GM12878 (cell line): ENCODE measurements around the gene TMSB10. TPM values are rescaled to one million over a fixed set of nuclear protein-coding genes. Genes with fewer than 3 reads are reported as not detected.
A peak's percentile ranks its signal among the peaks of the same experiment; 100 is the strongest.

Source experiments
- ATF3 ChIP-seq: IDR thresholded peaks from 2 replicates; pipeline ENCODE4 v1.6.1; 2011; ENCODE audit warnings: low read depth, mild to moderate bottlenecking, low read length, moderate library complexity, borderline replicate concordance; ENCODE audit errors: extremely low read depth
- BHLHE40 ChIP-seq, 2 experiments: fragments of 450-650 bp in 1 of 2; IDR thresholded peaks; 2 replicates each; pipeline ENCODE4 v1.6.1; 2011 to 2017; ENCODE audit warnings: low read depth in 2 of 2, borderline replicate concordance in 1 of 2, improper control_type of control experiment in 1 of 2, low read length in 1 of 2, mild to moderate bottlenecking in 1 of 2
- CEBPB ChIP-seq, 2 experiments: fragments of 150-350 bp in 1 of 2; IDR thresholded peaks; 2 replicates each; pipeline ENCODE4 v1.6.1; 2012 to 2014; ENCODE audit warnings: low read depth in 2 of 2, low read length in 2 of 2, borderline replicate concordance in 1 of 2, inconsistent platforms in 1 of 2
- CHD4 ChIP-seq: fragments of 200-600 bp; sonication (generic); IDR thresholded peaks from 2 replicates; pipeline ENCODE4 v1.6.1; 2016; ENCODE audit warnings: mild to moderate bottlenecking
- IRF3 ChIP-seq: fragments of 450-650 bp; IDR thresholded peaks from 2 replicates; pipeline ENCODE4 v1.6.1; 2014; ENCODE audit warnings: mild to moderate bottlenecking
- JUND ChIP-seq: IDR thresholded peaks from 2 replicates; pipeline ENCODE4 v1.6.1; 2012; ENCODE audit warnings: low read depth, mild to moderate bottlenecking, low read length, improper control_type of control experiment, moderate library complexity
- KAT2A ChIP-seq: conservative IDR thresholded peaks from 2 replicates; pipeline ENCODE4 v1.6.1; 2011; ENCODE audit warnings: low read depth, low read length; ENCODE audit not compliant: control insufficient read depth
- MAX ChIP-seq: IDR thresholded peaks from 2 replicates; pipeline ENCODE4 v1.6.1; 2012; ENCODE audit warnings: low read depth, low read length, improper control_type of control experiment
- MTA2 ChIP-seq: fragments of 450-650 bp; IDR thresholded peaks from 2 replicates; pipeline ENCODE4 v1.6.1; 2016; ENCODE audit warnings: low read depth, mild to moderate bottlenecking, moderate library complexity
- NRF1 ChIP-seq: conservative IDR thresholded peaks from 2 replicates; pipeline ENCODE4 v1.6.1; 2011; ENCODE audit warnings: mild to moderate bottlenecking, low read depth, low read length, improper control_type of control experiment
- PRDM15 ChIP-seq: fragments of 450-650 bp; formaldehyde crosslinking; IDR thresholded peaks from 2 replicates; pipeline ENCODE4 v1.4.0; 2020; ENCODE audit warnings: mild to moderate bottlenecking, moderate library complexity
- RUNX3 ChIP-seq: IDR thresholded peaks from 2 replicates; pipeline ENCODE4 v1.6.1; 2012; ENCODE audit warnings: low read length, inconsistent platforms
- SMAD1 ChIP-seq: fragments of 450-650 bp; IDR thresholded peaks from 2 replicates; pipeline ENCODE4 v1.6.1; 2018; ENCODE audit warnings: mild to moderate bottlenecking, low read depth; ENCODE audit not compliant: partially characterized antibody
- STAT1 ChIP-seq: fragments of 450-650 bp; conservative IDR thresholded peaks from 2 replicates; pipeline ENCODE4 v1.6.1; 2014; ENCODE audit warnings: antibody characterized with exemption, mild to moderate bottlenecking
- USF2 ChIP-seq: IDR thresholded peaks from 2 replicates; pipeline ENCODE4 v1.6.1; 2011; ENCODE audit warnings: low read depth, low read length, improper control_type of control experiment, borderline replicate concordance
- ZBTB11 ChIP-seq: fragments of 450-650 bp; formaldehyde crosslinking; IDR thresholded peaks from 2 replicates; pipeline ENCODE4 v1.5.0; 2022; ENCODE audit warnings: mild to moderate bottlenecking, missing genetic modification characterization
- polyA plus RNA-seq, 11 experiments: library from polyadenylated mRNA; depleted of rRNA in 4 of 11; unstranded in 6 of 11; stranded (reverse) in 5 of 11; fragments of >200 nt; fragmentation: Nextera tagmentation in 4 of 11; fragmentation: Illumina TruSeq in 1 of 11; extraction: Ambion mirVana in 4 of 11; extraction: Trizol in 1 of 11; gene quantifications; 1 replicate in 1 of 11; 2 replicates in 10 of 11; pipeline versions ENCODE4 v1.2.1 to v1.2.3, GENCODE V29; 2011 to 2016; ENCODE audit warnings: inconsistent platforms in 2 of 11, missing spikeins in 2 of 11, low read depth in 1 of 11
- total RNA-seq, 4 experiments: library from RNA; depleted of rRNA in 3 of 4; stranded (reverse); fragments of >200 nt in 3 of 4; fragmentation: Illumina TruSeq in 1 of 4; extraction: Trizol in 1 of 4; gene quantifications; 2 replicates each; pipeline versions ENCODE4 v1.2.1 to v1.2.3, GENCODE V29; 2013 to 2021

TMSB10 gene
- total and polyA plus RNA-seq, 10 of the 15 experiments (the other 5 are each of a cell fraction or from before 2014, with no cell fraction given) = 1,406 to 4,860 (median 3,381) TPM

- TF ChIP-seq MTA2 (peak; percentile 28; the same call in 1 of the 2 replicates), STAT1 (no peak), ZBTB11 (CRISPR knock-in tag) (no peak), IRF3 (no peak), RUNX3 (no peak), KAT2A (no peak), PRDM15 (CRISPR knock-in tag) (no peak), CHD4 (no peak), NRF1 (no peak), ATF3 (no peak), USF2 (no peak), MAX (no peak), JUND (no peak), BHLHE40 (IDR thresholded peaks at IDR 0.05; ENCODE audit: borderline replicate concordance in 1 of 2, low read depth in 2 of 2, low read length in 1 of 2) (no peak), SMAD1 (no peak), CEBPB (IDR thresholded peaks at IDR 0.05; ENCODE audit: borderline replicate concordance in 1 of 2, low read depth in 2 of 2, low read length in 2 of 2) (no peak)
Observed at GRCh38 chr2:84924173-84925106, 19.0 kb downstream of the TMSB10 start (continued).
